ENCODE measurements around the gene ADH1A. TPM values are rescaled to one million over a fixed set of nuclear protein-coding genes. Genes with fewer than 3 reads are reported as not detected.

ADH1A gene
- total and polyA plus RNA-seq, 2 of the 13 experiments (the other 11 are each of a cell fraction or from before 2014, with no cell fraction given), result 0.13 TPM; not detected in 1

GRCh38 chr4:99324361-99324760, 33.6 kb upstream of the ADH1A start (continued):
- TF ChIP-seq SKIL (CRISPR knock-in tag; IDR thresholded peaks at IDR 0.05; ENCODE audit: borderline replicate concordance) (no peak), SAFB2 (CRISPR knock-in tag; IDR thresholded peaks at IDR 0.05; ENCODE audit: borderline replicate concordance, low read depth) (no peak)

- BruUV-seq (replicated peaks), result no TSS peak
- DNase-seq (ENCODE audit: low spot score) (no peak), ATAC-seq (no peak), FAIRE-seq (no peak)
- intact Hi-C loops (cut with micrococcal nuclease; ENCODE audit: unreplicated experiment), result no loop called here
- Histone ChIP-seq H3K9ac (ENCODE audit: insufficient read depth, low read depth, low read length) (no peak overlapping the region), H2AFZ (ENCODE audit: low read length) (no peak overlapping the region), H3K9me3 (ENCODE audit: low read length) (peaks cover 15% of the 10 kb centered on the region), H3K27me3 (ENCODE audit: control insufficient read depth in 1 of 2, insufficient read depth in 2 of 2, low read length in 2 of 2) (no peaks in the 10 kb centered on the region), H4K20me1 (ENCODE audit: insufficient read depth, low read length) (no peaks in the 10 kb centered on the region), H3K27ac (ENCODE audit: extremely low read length, insufficient read depth, low read length) (no peak overlapping the region), H3K79me2 (ENCODE audit: insufficient read depth, low read length) (no peaks in the 10 kb centered on the region), H3K4me1 (ENCODE audit: insufficient read depth, low read length) (0 out of 2 replicates have a peak, but pooled peaks cover 7% of the 10 kb centered on the region), H3K4me2 (ENCODE audit: low read depth, low read length) (no peak overlapping the region), H3K36me3 (replicated peaks in 1 of 2; ENCODE audit: control insufficient read depth in 1 of 2, insufficient read depth in 2 of 2, low read length in 2 of 2) (no peaks in the 10 kb centered on the region), H3K4me3 (replicated peaks in 1 of 3; ENCODE audit: insufficient read depth in 1 of 3, low read depth in 2 of 3, low read length in 3 of 3) (no peak overlapping the region)
- CTCF ChIA-PET (ENCODE audit: low intra/inter-chr PET ratio, low total read pairs), result no interaction called here
- WGBS (ENCODE audit: low lambda C conversion rate), result 0% methylated on average over 1 of the region's 1 CpG
- POLR2A ChIA-PET, result no interaction called here
- in situ Hi-C loops (cut with HindIII; ENCODE audit: extremely low pct_ligation_motif_present, low pct_unique_long_range_greater_than_20kb), result no loop called here
- no peak for TF ChIP-seq HOMEZ (CRISPR knock-in tag; IDR thresholded peaks at IDR 0.05; ENCODE audit: low read depth)
- no peak for TF ChIP-seq DNMT3B (CRISPR knock-in tag; conservative IDR thresholded peaks at IDR 0.05)
- TF ChIP-seq ZNF800 (CRISPR knock-in tag; IDR thresholded peaks at IDR 0.05), result no peak
- no peak for TF ChIP-seq DBP (CRISPR knock-in tag; IDR thresholded peaks at IDR 0.05; ENCODE audit: not compliant biosample characterization)
- TF ChIP-seq POGK (CRISPR knock-in tag; conservative IDR thresholded peaks at IDR 0.05), result no peak
- no peak for TF ChIP-seq ZSCAN25 (CRISPR knock-in tag; IDR thresholded peaks at IDR 0.05)
- no peak for TF ChIP-seq SYNCRIP (IDR thresholded peaks at IDR 0.05; ENCODE audit: insufficient read depth, low read depth, low read length)
- TF ChIP-seq MZF1 (CRISPR knock-in tag; IDR thresholded peaks at IDR 0.05; ENCODE audit: borderline replicate concordance), result no peak
- TF ChIP-seq CTCF (CRISPR knock-in tag; IDR thresholded peaks at IDR 0.05), result no peak
Measured at GRCh38 chr4:99323756-99324155, 33.0 kb upstream of the ADH1A start.

Measured in HepG2 (cell line).